ENCODE results near the gene ADAM8. TPM values are rescaled to one million over a fixed set of nuclear protein-coding genes. Genes with fewer than 3 reads are reported as not detected.

ADAM8 gene
- total and polyA plus RNA-seq, 9 donors, result 0.48 to 5.9 (median 3.4) TPM

GRCh38 chr10:133281084-133281483 lies 4.4 kb upstream of the ADAM8 start:
- no peaks in the 10 kb centered on the region for H3K27me3 ChIP-seq
- no peaks in the 10 kb centered on the region for H3K4me1 ChIP-seq (ENCODE audit: insufficient read depth)
- DNase-seq, result no peak
- TF ChIP-seq EP300 (IDR thresholded peaks at IDR 0.05), result no peak
- TF ChIP-seq POLR2A (IDR thresholded peaks at IDR 0.05), result no peak
- no peak for TF ChIP-seq CTCF (IDR thresholded peaks at IDR 0.05)
- H3K36me3 ChIP-seq, result no peaks in the 10 kb centered on the region
- no peak overlapping the region for H3K4me3 ChIP-seq
- intact Hi-C loops (cut with DNase I), result no loop called here
- no peaks in the 10 kb centered on the region for H3K9me3 ChIP-seq
- 84 to 87% (median 87%) methylated on average over 13 to 15 of the region's 15 CpGs for WGBS, 3 donors
- H3K27ac ChIP-seq, result no peak overlapping the region

GRCh38 chr10:133280391-133281059 lies 3.9 kb upstream of the ADAM8 start:
- DNase-seq, result no peak
- intact Hi-C loops (cut with DNase I), result no loop called here
- no peaks in the 10 kb centered on the region for H3K36me3 ChIP-seq
- H3K4me1 ChIP-seq (ENCODE audit: insufficient read depth), result no peaks in the 10 kb centered on the region
- no peak overlapping the region for H3K27ac ChIP-seq
- H3K27me3 ChIP-seq, result no peaks in the 10 kb centered on the region
- WGBS, 3 donors, result 90 to 95% (median 91%) methylated on average over 10 of the region's 10 CpGs
- H3K4me3 ChIP-seq, result no peak overlapping the region
- TF ChIP-seq CTCF (IDR thresholded peaks at IDR 0.05), result no peak
- no peak for TF ChIP-seq POLR2A (IDR thresholded peaks at IDR 0.05)
- no peak for TF ChIP-seq EP300 (IDR thresholded peaks at IDR 0.05)
- no peaks in the 10 kb centered on the region for H3K9me3 ChIP-seq

- Histone ChIP-seq H3K9me3 (no peaks in the 10 kb centered on the region), H3K36me3 (no peaks in the 10 kb centered on the region), H3K27me3 (no peaks in the 10 kb centered on the region), H3K4me3 (no peak overlapping the region), H3K27ac (no peak overlapping the region), H3K4me1 (ENCODE audit: insufficient read depth) (no peaks in the 10 kb centered on the region)
- intact Hi-C loops (cut with DNase I), result no loop called here
- WGBS, 3 donors, result 83 to 88% (median 84%) methylated on average over 24 of the region's 24 CpGs
- TF ChIP-seq POLR2A (IDR thresholded peaks at IDR 0.05), result no peak
- TF ChIP-seq EP300 (IDR thresholded peaks at IDR 0.05), result no peak
- no peak for TF ChIP-seq CTCF (IDR thresholded peaks at IDR 0.05)
- no peak for DNase-seq
Observed at GRCh38 chr10:133279326-133280226, 2.9 kb upstream of the ADAM8 start.

- intact Hi-C loops (cut with DNase I), result no loop called here
- Histone ChIP-seq H3K36me3 (no peaks in the 10 kb centered on the region), H3K4me3 (no peak overlapping the region), H3K9me3 (no peaks in the 10 kb centered on the region), H3K27ac (no peak overlapping the region), H3K27me3 (no peaks in the 10 kb centered on the region), H3K4me1 (ENCODE audit: insufficient read depth) (no peaks in the 10 kb centered on the region)
- no peak for TF ChIP-seq CTCF (IDR thresholded peaks at IDR 0.05)
- no peak for TF ChIP-seq POLR2A (IDR thresholded peaks at IDR 0.05)
- no peak for TF ChIP-seq EP300 (IDR thresholded peaks at IDR 0.05)
- WGBS, 3 donors, result 66 to 72% (median 67%) methylated on average over 18 to 19 of the region's 19 CpGs
- no peak for DNase-seq
Observed at GRCh38 chr10:133278577-133279265, 2.1 kb upstream of the ADAM8 start.
